IPS DF 19.7 (cell line): ENCODE measurements around the gene ARL4D.
"Not testable (repeated sequence)": the region's sequence is repeated elsewhere in the genome, so short reads cannot be mapped to it uniquely, and the experiment has no call there.

Experiments
- DNase-seq: peaks from one replicate; pipeline ENCODE4 v3.0.0-alpha.2; 2013; ENCODE audit warnings: low read depth, low spot score

Gene ARL4D, protein sequence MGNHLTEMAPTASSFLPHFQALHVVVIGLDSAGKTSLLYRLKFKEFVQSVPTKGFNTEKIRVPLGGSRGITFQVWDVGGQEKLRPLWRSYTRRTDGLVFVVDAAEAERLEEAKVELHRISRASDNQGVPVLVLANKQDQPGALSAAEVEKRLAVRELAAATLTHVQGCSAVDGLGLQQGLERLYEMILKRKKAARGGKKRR

DNA sequence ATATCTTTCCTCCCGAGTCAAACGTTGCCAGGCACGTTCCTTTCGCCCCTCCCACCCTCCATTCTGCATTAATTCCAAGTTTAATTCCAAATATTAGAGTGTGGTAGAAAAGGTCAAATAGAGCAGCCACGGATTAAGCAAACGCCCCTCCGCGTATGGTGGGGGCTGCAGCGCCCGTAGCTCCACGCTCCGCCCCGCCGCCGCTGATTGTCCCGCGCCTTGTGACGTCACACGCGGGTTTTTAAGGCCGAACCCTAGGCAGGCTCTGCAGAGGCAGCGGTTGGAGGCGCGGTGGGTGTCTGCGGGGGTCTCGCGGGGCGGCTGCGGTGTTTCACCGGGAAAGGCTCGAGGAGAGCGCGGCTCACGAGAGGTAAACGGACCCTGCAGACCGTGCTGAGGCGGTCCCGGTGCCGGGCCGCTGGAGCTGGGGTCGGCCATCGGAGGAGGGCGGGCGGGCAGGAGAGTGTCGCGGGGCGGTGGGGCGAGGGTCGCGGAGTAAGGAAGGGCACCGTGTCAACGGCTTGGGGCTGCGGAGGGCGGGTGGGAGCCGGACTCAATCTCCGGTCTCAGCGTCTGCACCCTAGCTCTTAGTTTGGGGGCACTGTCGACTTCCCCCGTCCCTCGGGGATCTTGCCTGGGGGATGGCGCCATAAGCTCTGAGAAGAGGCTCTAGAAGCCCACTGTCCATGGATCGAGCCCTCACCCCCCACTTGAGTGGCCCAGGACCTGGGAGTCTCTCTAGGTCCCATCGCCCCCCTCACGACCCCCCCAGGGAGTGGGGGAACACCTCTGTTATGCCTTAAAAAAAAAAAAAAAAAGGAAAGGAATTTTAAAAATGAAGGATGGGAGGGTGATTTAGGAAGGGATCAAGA, at the start of gene ARL4D:
Gene ARL4D (plus strand): TSS at position 270 of the 872 bp plus-strand sequence. CDS start 740 bp downstream, outside the sequence.
- DNase-seq: no peak

DNA sequence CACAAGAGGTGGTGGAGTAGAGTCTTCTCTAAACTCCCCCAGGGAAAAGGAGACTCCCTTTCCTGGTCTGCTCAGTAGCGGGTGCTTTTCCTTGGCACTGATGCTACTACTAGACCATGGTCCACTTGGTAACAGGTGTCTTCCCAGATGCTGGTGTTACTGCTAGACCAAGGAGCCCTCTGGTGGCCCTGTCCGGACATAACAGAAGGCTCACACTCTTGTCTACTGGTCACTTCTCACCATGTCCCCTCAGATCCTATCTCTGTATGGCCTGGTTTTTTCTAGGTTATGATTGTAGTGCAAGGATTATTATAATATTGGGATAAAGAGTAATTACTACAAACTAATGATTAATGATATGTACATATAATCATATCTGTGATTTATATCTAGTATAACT, 49.7 kb upstream of the ARL4D start:
- no peak for DNase-seq

DNA sequence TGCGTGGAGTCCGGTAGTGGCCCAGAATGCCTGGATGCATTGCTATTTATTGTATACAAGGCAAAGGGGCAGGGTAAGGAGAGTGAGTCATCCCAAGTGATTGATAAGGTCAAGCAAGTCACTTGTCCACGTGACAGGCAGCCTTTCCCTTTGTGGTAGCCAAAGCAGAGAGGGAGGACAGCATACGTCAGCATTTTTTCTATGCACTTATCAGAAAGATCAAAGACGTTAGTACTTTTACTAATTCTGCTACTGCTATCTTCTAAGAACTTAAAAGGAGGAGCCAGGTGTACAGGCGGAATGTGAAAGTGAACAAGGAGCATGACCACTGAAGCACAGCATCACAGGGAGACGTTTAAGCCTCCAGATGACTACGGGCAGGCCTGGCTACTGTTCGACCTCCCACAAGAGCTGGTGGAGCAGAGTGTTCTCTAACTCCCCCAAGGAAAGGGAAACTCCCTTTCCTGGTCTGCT, 47.9 kb upstream of the ARL4D start:
- DNase-seq: no peak

DNA sequence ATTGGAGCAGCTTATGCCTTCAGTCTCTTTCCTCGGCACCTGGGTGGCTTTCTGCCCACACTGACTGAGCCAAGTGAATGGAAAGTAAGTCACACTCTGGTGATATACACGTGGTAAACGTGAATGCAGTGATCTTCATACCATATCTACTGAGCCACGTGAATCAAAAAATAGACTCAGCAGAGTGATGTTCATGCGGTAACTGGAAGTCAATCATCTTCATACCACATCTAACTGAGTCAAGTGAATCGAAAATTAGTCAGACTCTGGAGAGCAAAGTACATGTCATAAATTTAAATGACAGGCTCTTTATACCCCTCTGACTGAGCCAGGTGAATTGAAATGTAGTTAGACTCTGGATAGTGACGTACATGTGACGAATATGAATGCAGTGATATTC, 47.1 kb upstream of the ARL4D start:
- no peak for DNase-seq

- no peak for DNase-seq
These were observed 46.0 kb upstream of the ARL4D start for GRCh38 chr17:43352579-43353331.

DNA sequence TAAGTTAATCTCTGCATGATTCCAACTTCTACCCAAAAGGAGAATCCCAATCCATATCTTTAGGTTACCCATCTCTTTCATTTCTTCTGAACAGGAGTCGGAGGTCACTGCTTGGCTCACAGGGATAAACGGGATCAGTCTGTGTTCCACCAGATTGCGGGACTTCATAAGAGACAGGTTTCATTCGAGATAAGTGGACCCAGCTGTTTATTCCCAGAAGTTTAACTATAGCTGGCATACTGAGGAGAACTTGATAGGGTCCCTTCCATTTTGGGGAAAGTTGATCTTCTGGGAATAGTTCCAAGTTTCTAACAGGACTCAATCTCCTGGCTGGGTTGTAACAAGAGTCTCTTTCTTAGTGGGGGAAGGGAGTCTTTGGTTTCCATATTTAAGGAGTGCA, 45.4 kb upstream of the ARL4D start:
- DNase-seq: no peak

DNA sequence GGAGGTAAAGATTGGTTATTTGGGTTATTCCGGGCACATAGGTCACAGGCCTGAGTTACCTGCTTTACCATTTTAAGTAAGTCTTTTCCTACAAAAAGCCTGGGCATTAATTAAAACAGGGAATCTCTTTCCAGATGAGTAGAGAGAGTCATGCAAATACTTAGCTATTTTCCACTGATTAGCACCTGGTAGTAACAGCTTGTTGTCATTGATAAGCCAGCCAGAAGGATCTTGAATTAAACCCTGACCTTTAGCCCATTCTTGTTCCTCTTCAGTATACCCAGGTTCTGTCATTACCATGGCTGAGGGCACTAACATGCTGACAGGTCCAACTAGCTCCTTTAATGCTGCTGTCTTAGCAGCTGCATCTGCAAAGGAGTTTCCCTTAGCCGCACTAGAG, 44.4 kb upstream of the ARL4D start:
- DNase-seq: no peak

GRCh38 chr17:43356450-43356849, 42.3 kb upstream of the ARL4D start:
- no peak for DNase-seq

DNA sequence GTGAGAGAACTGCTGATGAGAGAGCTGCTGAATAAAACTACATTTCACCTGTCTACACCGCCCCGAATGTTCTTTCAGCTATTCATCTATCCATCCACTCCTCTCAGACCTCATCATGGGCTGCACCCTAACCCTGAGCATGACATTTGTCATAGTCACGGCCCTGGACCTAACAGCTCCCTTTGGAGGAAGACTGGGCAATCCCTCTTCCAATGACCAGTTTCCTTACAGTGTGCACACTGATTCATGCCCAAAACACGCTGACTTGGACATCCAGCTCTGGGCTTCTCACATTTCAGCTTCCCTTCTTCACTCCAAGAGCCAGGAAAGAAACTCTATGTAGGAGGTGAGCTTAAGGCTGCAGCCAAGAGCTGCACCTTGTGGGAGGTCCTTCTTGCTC, 41.8 kb upstream of the ARL4D start:
- DNase-seq: no peak

GRCh38 chr17:43359469-43360110, 39.2 kb upstream of the ARL4D start:
- DNase-seq: no peak

DNA sequence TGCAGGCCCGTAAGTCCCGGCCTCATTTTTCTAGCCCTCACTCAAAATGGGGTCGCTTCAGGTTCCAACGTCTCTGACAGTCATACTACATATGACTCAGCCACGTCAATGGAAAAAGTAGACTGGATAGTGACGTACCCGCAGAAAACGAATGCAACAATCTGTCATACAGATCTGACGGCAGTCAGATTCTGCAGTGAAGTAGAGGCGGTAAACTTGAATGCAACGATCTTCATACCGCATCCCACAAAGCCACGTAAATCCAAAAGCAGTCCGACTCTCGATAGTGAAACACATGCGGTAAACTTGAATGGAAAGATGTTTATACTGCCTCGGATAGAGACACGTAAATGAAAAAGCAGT, 38.4 kb upstream of the ARL4D start:
- no peak for DNase-seq

DNA sequence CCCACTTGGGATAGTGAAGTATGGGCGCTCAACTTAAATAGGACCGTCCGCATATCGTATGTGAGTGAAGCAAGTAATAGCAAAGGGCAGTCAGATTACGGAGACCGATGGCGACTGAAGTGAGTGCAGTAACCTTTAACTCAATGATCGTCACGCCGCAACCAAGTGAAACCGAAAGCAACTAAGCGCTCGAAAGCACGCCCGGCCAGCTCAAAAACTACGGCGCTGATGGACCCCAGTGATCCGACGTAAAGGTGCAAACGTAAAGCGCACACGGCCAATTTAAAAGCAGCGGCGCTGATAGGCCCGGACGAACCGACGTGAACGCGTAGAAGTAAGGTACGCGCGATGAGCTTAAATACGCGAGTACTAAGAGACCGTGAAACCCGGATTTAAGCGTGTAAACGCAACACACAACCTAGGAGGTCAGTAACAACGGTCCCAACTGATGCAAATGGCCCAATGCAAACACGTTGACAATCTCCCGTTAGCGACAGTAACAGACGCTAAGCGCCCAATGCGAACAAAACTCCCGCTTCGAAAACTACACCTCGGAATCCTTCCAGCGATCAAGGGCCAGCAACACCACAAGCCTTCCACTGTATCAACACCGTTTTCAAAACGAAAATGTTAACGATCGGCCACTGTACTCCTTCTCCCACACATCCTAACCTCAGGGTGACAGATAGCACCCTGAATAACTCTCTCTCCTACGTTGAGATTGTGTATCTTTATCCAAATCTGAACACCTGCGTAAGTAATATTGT, 37.9 kb upstream of the ARL4D start:
- peak; percentile 96 for DNase-seq

GRCh38 chr17:43363181-43363925, 35.4 kb upstream of the ARL4D start:
- no peak for DNase-seq

- DNase-seq: no peak
These were observed 34.9 kb upstream of the ARL4D start for GRCh38 chr17:43363926-43364285.

- DNase-seq: no peak
These were observed 33.4 kb upstream of the ARL4D start for GRCh38 chr17:43365356-43365755.

- DNase-seq: not testable (repeated sequence)
These were observed 32.9 kb upstream of the ARL4D start for GRCh38 chr17:43365921-43366320.

- DNase-seq: no peak
These were observed 31.7 kb upstream of the ARL4D start for GRCh38 chr17:43366891-43367736.

DNA sequence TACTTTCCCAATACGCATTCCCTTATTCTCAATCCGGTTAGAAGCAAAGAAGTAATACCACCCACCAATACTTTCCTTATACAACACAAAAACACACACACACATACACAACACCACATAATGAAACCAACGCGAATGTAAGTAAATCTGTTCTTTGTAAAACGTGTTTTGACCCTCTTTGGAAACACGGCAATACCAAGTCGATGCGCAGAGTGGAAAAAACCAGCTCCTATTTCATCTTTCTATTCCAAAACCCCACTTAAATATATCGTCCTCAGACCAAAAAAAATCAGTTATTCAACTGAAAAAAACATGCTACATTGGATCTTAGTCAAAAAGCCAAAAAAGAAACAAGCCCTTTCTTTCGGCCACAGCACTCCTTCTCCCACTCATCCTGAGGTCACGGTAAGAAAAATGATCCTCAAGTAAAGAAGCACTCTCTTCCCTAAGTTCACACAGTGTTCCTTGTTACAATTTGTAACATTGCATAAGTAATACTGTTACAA, 31.0 kb upstream of the ARL4D start:
- DNase-seq: no peak

GRCh38 chr17:43368740-43369506, 29.9 kb upstream of the ARL4D start:
- DNase-seq: no peak
